CD14-positive monocyte (primary cell): ENCODE results near the gene FNIP2. TPM values are rescaled to one million over a fixed set of nuclear protein-coding genes. Genes with fewer than 3 reads are reported as not detected.

ENCODE experiments used
- DNase-seq, 3 donors: peaks; one replicate each; pipeline ENCODE4 v3.0.0-alpha.2; 2011 to 2022
- H2AFZ ChIP-seq: 2 replicates; pipeline ENCODE4 v1.6.0; 2012; ENCODE audit warnings: mild to moderate bottlenecking, low read depth, low read length, inconsistent platforms; ENCODE audit not compliant: insufficient read depth, poor library complexity, severe bottlenecking
- H3K27ac ChIP-seq, 2 donors: 1 replicate in 1 of 2; 2 replicates in 1 of 2; pipeline ENCODE4 v1.5.1; 2012 to 2013; ENCODE audit warnings: low read length in 2 of 2, control low read depth in 1 of 2, inconsistent platforms in 1 of 2, low read depth in 1 of 2, mild to moderate bottlenecking in 1 of 2
- H3K27me3 ChIP-seq, 2 donors: one replicate each; pipeline versions ENCODE4 v1.6.0 to v1.6.1; 2011 to 2013; ENCODE audit warnings: low read length in 2 of 2; ENCODE audit not compliant: control insufficient read depth in 2 of 2, insufficient read depth in 2 of 2
- H3K36me3 ChIP-seq, 2 donors: replicated peaks in 1 of 2; 1 replicate in 1 of 2; 2 replicates in 1 of 2; pipeline versions ENCODE4 v1.5.1 to v1.6.1; 2012 to 2013; ENCODE audit warnings: low read length in 2 of 2, control low read depth in 1 of 2, inconsistent platforms in 1 of 2, mild to moderate bottlenecking in 1 of 2; ENCODE audit not compliant: insufficient read depth in 2 of 2, control insufficient read depth in 1 of 2
- H3K4me1 ChIP-seq, 2 donors: 1 replicate in 1 of 2; 2 replicates in 1 of 2; pipeline versions ENCODE4 v1.5.1 to v1.6.1; 2012 to 2013; ENCODE audit warnings: low read length in 2 of 2, control low read depth in 1 of 2, inconsistent platforms in 1 of 2, mild to moderate bottlenecking in 1 of 2, moderate library complexity in 1 of 2; ENCODE audit not compliant: insufficient read depth in 2 of 2, control insufficient read depth in 1 of 2
- H3K4me2 ChIP-seq: replicated peaks from 2 replicates; pipeline ENCODE3; 2012; ENCODE audit warnings: low read length, moderate library complexity, mild to moderate bottlenecking; ENCODE audit not compliant: poor library complexity, severe bottlenecking; ENCODE audit errors: extremely low read depth
- H3K4me3 ChIP-seq, 3 experiments: fragments of 200-600 bp in 1 of 3; sonication (generic) in 1 of 3; replicated peaks in 1 of 3; 1 replicate in 2 of 3; 2 replicates in 1 of 3; pipeline ENCODE4 v1.5.1; 2011 to 2013; ENCODE audit warnings: low read length in 3 of 3, mild to moderate bottlenecking in 3 of 3, control low read depth in 2 of 3, low read depth in 2 of 3, inconsistent platforms in 1 of 3, moderate library complexity in 1 of 3
- H3K79me2 ChIP-seq: 2 replicates; pipeline ENCODE4 v1.6.0; 2012; ENCODE audit warnings: mild to moderate bottlenecking, control low read depth, inconsistent platforms, low read length, moderate library complexity; ENCODE audit not compliant: insufficient read depth
- H3K9ac ChIP-seq: 2 replicates; pipeline ENCODE4 v1.6.0; 2017; ENCODE audit warnings: low read length, mild to moderate bottlenecking; ENCODE audit not compliant: insufficient read depth, poor library complexity, severe bottlenecking
- H3K9me3 ChIP-seq, 2 donors: replicated peaks in 1 of 2; 1 replicate in 1 of 2; 2 replicates in 1 of 2; pipeline versions ENCODE4 v1.5.1 to v1.6.1; 2012 to 2013; ENCODE audit warnings: low read length in 2 of 2, control low read depth in 1 of 2; ENCODE audit not compliant: control insufficient read depth in 1 of 2, insufficient read depth in 1 of 2
- H4K20me1 ChIP-seq: 2 replicates; pipeline ENCODE4 v1.6.0; 2012; ENCODE audit warnings: mild to moderate bottlenecking, low read length, control low read depth, moderate library complexity; ENCODE audit not compliant: insufficient read depth
- H3K27ac Mint-ChIP-seq, 7 donors: one replicate each; pipeline ENCODE4 v1.8.0; 2020; ENCODE audit warnings: mild to moderate bottlenecking in 7 of 7, mixed read lengths in 7 of 7, moderate library complexity in 6 of 7, inconsistent platforms in 2 of 7
- H3K27me3 Mint-ChIP-seq, 3 donors: one replicate each; pipeline ENCODE4 v1.8.0; 2021 to 2022; ENCODE audit warnings: low read depth in 3 of 3, mild to moderate bottlenecking in 3 of 3, mixed read lengths in 3 of 3, moderate library complexity in 3 of 3, inconsistent platforms in 1 of 3
- H3K36me3 Mint-ChIP-seq, 2 donors: one replicate each; pipeline ENCODE4 v1.8.0; 2020; ENCODE audit warnings: mixed read lengths in 2 of 2, inconsistent platforms in 1 of 2, mild to moderate bottlenecking in 1 of 2
- H3K4me1 Mint-ChIP-seq: one replicate; pipeline ENCODE4 v1.8.0; 2020; ENCODE audit warnings: mild to moderate bottlenecking, mixed read lengths
- H3K4me3 Mint-ChIP-seq, 2 donors: one replicate each; pipeline ENCODE4 v1.8.0; 2020; ENCODE audit warnings: mild to moderate bottlenecking in 2 of 2, mixed read lengths in 2 of 2, moderate library complexity in 1 of 2
- H3K9me3 Mint-ChIP-seq, 7 donors: one replicate each; pipeline ENCODE4 v1.8.0; 2020 to 2022; ENCODE audit warnings: mixed read lengths in 7 of 7, mild to moderate bottlenecking in 6 of 7, moderate library complexity in 6 of 7, inconsistent platforms in 2 of 7
- WGBS: methylation state at CpG from one replicate; pipeline ENCODE4 v1.1.5; 2013; ENCODE audit warnings: missing lambda C conversion rate; ENCODE audit not compliant: insufficient coverage; 5-methylcytosine and 5-hydroxymethylcytosine counted together
- intact Hi-C, 2 donors: fragments of 100-400 bp; cut with micrococcal nuclease; formaldehyde crosslinking; loops; one replicate each; pipeline versions ENCODE4 v1.15.0 to v1.15.1; 2023
- polyA plus RNA-seq, 3 donors: library from polyadenylated mRNA; depleted of rRNA in 1 of 3; unstranded in 2 of 3; stranded (reverse) in 1 of 3; fragments of 300-500 nt in 2 of 3; fragments of >200 nt in 1 of 3; fragmentation: Illumina TruSeq in 2 of 3; gene quantifications; 1 replicate in 2 of 3; 2 replicates in 1 of 3; pipeline ENCODE4 v1.2.3, GENCODE V29; 2012 to 2021
- TF ChIP-seq, protein P1 (sequence below): fragments of 200-600 bp; IDR thresholded peaks from one replicate; pipeline ENCODE4 v1.8.0; 2022; ENCODE audit warnings: antibody characterized with exemption, mild to moderate bottlenecking

The FNIP2 gene
- polyA plus RNA-seq, 3 donors: 3.5 to 7.7 (median 5.7) TPM

- Histone ChIP-seq H3K27me3 (no peaks in the 10 kb centered on the region), H3K9ac (no peak overlapping the region), H3K79me2 (peaks cover 98% of the 10 kb centered on the region), H3K4me3 (no peak overlapping the region), H3K27ac (peak overlapping the region in 1 of 2 donors; percentile 3), H3K4me1 (peaks cover 22 to 36% of the 10 kb centered on the region in 2 donors), H2AFZ (no peak overlapping the region), H3K4me2 (no peak overlapping the region), H4K20me1 (peaks cover 62% of the 10 kb centered on the region), H3K9me3 (no peaks in the 10 kb centered on the region), H3K36me3 (no peaks in the 10 kb centered on the region)
- 94% methylated on average over 3 of the region's 4 CpGs for WGBS
- Mint-ChIP-seq H3K27ac (no peak overlapping the region), H3K4me1 (peaks cover 42% of the 10 kb centered on the region), H3K4me3 (no peak overlapping the region), H3K9me3 (no peaks in the 10 kb centered on the region), H3K27me3 (peaks cover 0 to 2% (median 1%) of the 10 kb centered on the region in 3 donors), H3K36me3 (no peaks in the 10 kb centered on the region)
- TF ChIP-seq, protein P1, sequence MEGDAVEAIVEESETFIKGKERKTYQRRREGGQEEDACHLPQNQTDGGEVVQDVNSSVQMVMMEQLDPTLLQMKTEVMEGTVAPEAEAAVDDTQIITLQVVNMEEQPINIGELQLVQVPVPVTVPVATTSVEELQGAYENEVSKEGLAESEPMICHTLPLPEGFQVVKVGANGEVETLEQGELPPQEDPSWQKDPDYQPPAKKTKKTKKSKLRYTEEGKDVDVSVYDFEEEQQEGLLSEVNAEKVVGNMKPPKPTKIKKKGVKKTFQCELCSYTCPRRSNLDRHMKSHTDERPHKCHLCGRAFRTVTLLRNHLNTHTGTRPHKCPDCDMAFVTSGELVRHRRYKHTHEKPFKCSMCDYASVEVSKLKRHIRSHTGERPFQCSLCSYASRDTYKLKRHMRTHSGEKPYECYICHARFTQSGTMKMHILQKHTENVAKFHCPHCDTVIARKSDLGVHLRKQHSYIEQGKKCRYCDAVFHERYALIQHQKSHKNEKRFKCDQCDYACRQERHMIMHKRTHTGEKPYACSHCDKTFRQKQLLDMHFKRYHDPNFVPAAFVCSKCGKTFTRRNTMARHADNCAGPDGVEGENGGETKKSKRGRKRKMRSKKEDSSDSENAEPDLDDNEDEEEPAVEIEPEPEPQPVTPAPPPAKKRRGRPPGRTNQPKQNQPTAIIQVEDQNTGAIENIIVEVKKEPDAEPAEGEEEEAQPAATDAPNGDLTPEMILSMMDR: no peak
- DNase-seq: no peak
- intact Hi-C loops: loop anchor here in 1 of 2 donors (10.0 kb wide), 1 partner anchor 56 kb away; no protein-coding TSS in a partner anchor
Observed at GRCh38 chr4:158778712-158779111, 9.9 kb downstream of the FNIP2 start.

GRCh38 chr4:158781963-158782362, 13.1 kb downstream of the FNIP2 start:
- no peak overlapping the region for H3K9ac ChIP-seq
- no peak for DNase-seq
- no peaks in the 10 kb centered on the region for H3K9me3 Mint-ChIP-seq
- peaks cover 93% of the 10 kb centered on the region for H3K79me2 ChIP-seq
- H3K4me3 ChIP-seq: no peak overlapping the region
- no peak overlapping the region for H3K27ac ChIP-seq
- WGBS: no CpG with 5 or more reads among the region's 1 CpG
- H3K4me3 Mint-ChIP-seq: no peak overlapping the region
- TF ChIP-seq, protein P1: no peak
- H3K4me2 ChIP-seq: no peak overlapping the region
- peaks cover 0 to 2% (median 1%) of the 10 kb centered on the region in 3 donors for H3K27me3 Mint-ChIP-seq
- no peak overlapping the region for H3K27ac Mint-ChIP-seq
- no peaks in the 10 kb centered on the region for H3K9me3 ChIP-seq
- peaks cover 42% of the 10 kb centered on the region for H4K20me1 ChIP-seq
- no peaks in the 10 kb centered on the region for H3K36me3 ChIP-seq
- H3K4me1 Mint-ChIP-seq: peaks cover 58% of the 10 kb centered on the region
- H3K27me3 ChIP-seq: no peaks in the 10 kb centered on the region
- intact Hi-C loops: no loop called here
- H3K36me3 Mint-ChIP-seq: no peaks in the 10 kb centered on the region
- H3K4me1 ChIP-seq: peaks cover 46 to 60% of the 10 kb centered on the region in 2 donors
- H2AFZ ChIP-seq: no peak overlapping the region
